ENCODE results near the gene SERPINB5. TPM values are rescaled to one million over a fixed set of nuclear protein-coding genes. Genes with fewer than 3 reads are reported as not detected.
"Not testable (repeated sequence)": the region's sequence is repeated elsewhere in the genome, so short reads cannot be mapped to it uniquely, and the experiment has no call there.

Gene SERPINB5
- total RNA-seq, 3 donors from 2014 or later = not detected

DNA sequence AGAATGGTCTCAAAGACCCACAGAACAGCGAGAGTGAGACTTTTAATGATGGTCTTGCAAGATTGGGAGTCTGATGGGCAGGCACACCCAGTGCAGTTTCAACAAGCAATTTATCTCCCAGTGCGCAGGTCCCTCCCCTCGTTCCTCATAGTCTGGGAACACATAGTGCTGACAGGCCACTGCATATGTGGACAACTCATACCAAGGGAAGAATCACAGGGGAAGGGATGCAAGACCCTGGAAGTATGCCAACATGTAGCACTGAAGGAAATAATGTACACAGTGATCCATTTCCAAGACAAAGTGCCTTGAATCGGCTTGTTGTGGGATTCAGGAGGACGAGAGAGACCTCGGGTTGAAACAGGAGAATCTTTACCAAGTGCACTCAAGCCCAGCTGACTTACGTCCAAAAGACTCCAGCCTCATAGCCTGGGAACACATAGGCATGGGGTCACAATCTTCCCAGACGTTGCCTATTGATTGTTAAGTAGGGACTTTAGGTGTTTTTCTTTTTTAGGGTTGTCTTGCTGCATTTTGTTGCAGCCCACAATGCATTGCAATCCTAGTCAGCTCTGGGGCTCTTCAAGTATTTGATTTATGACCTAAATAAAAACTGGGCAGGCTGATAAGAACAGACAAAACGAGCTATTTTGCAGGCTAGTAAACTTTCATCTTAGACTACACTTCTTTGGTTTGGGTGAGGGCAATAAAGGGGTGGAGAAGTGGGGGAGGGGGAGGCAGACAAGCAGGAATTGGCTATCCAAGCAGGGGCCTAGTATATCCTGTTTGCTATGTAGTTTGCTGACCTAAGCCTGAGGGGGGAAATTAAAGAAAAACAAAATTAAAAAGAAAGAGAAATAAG lies 24.7 kb upstream of the SERPINB5 start:
- no peaks in the 10 kb centered on the region for H3K9me3 Mint-ChIP-seq
- no peak overlapping the region for H3K4me3 Mint-ChIP-seq
- ATAC-seq = no peak
- H3K27me3 Mint-ChIP-seq (ENCODE audit: low read depth) = no peaks in the 10 kb centered on the region
- H3K36me3 Mint-ChIP-seq (ENCODE audit: insufficient read depth) = no peaks in the 10 kb centered on the region
- H3K4me1 Mint-ChIP-seq (ENCODE audit: low read depth) = no peaks in the 10 kb centered on the region
- DNase-seq = no peak

- not testable (repeated sequence) for H3K9me3 Mint-ChIP-seq; H3K4me3 Mint-ChIP-seq; H3K27me3 Mint-ChIP-seq (ENCODE audit: low read depth); ATAC-seq; H3K4me1 Mint-ChIP-seq (ENCODE audit: low read depth); H3K36me3 Mint-ChIP-seq (ENCODE audit: insufficient read depth); DNase-seq
Measured at GRCh38 chr18:63452751-63453150, 24.0 kb upstream of the SERPINB5 start.

- DNase-seq (no peak), ATAC-seq (no peak)
- no peaks in the 10 kb centered on the region for H3K4me1 Mint-ChIP-seq (ENCODE audit: low read depth)
- H3K36me3 Mint-ChIP-seq (ENCODE audit: insufficient read depth) = no peaks in the 10 kb centered on the region
- no peaks in the 10 kb centered on the region for H3K27me3 Mint-ChIP-seq (ENCODE audit: low read depth)
- no peak overlapping the region for H3K4me3 Mint-ChIP-seq
- no peaks in the 10 kb centered on the region for H3K9me3 Mint-ChIP-seq
Measured at GRCh38 chr18:63454497-63454896, 22.3 kb upstream of the SERPINB5 start.

- ATAC-seq (no peak), DNase-seq (no peak)
- Mint-ChIP-seq H3K27me3 (ENCODE audit: low read depth) (no peaks in the 10 kb centered on the region), H3K36me3 (ENCODE audit: insufficient read depth) (no peaks in the 10 kb centered on the region), H3K4me1 (ENCODE audit: low read depth) (no peaks in the 10 kb centered on the region), H3K9me3 (no peaks in the 10 kb centered on the region), H3K4me3 (no peak overlapping the region)
Measured at GRCh38 chr18:63457977-63458376, 18.8 kb upstream of the SERPINB5 start.

DNA sequence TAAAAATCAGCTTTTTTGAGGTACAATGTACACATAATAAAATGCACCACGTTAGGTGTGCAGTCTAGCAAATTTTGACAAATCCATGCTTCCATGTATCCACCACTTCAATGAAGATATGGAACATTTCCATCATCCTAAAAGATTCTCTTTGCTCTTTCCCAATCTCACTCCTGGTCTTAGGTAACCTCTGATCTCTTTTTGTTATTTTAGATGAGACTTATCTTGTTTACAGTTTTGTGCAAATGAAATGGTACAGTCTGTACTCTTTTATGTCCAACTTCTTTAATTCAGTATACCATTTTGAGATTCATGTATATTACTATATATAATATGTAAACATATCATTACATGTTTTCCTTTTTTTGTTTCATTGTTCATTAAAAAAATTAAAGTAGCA lies 16.3 kb upstream of the SERPINB5 start:
- Mint-ChIP-seq H3K4me3 (no peak overlapping the region), H3K27me3 (ENCODE audit: low read depth) (peaks cover 8% of the 10 kb centered on the region), H3K4me1 (ENCODE audit: low read depth) (no peaks in the 10 kb centered on the region), H3K36me3 (ENCODE audit: insufficient read depth) (no peaks in the 10 kb centered on the region), H3K9me3 (no peaks in the 10 kb centered on the region)
- DNase-seq (no peak), ATAC-seq (no peak)

DNA sequence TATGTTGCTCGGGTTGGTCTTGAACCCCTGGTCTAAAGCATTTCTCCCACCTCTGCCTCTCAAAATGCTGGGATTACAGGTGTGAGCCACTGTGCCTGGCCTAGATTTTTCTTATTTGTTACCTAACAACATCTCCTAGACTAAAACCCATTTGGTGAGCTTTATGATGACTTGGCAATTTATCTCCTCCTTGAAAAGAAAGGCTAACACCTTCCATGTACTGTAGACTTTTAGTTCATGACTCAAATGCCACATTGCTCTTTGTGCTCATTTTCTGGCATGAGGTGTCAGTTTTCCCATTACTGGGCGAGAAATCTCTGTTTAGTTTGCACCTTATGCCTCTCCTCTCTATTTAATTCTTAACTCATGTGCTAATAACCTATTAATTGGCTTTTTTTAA lies 12.3 kb upstream of the SERPINB5 start:
- Mint-ChIP-seq H3K4me3 (no peak overlapping the region), H3K27me3 (ENCODE audit: low read depth) (peaks cover 10% of the 10 kb centered on the region), H3K36me3 (ENCODE audit: insufficient read depth) (no peaks in the 10 kb centered on the region), H3K4me1 (ENCODE audit: low read depth) (no peaks in the 10 kb centered on the region), H3K9me3 (no peaks in the 10 kb centered on the region)
- DNase-seq (no peak), ATAC-seq (no peak)

DNA sequence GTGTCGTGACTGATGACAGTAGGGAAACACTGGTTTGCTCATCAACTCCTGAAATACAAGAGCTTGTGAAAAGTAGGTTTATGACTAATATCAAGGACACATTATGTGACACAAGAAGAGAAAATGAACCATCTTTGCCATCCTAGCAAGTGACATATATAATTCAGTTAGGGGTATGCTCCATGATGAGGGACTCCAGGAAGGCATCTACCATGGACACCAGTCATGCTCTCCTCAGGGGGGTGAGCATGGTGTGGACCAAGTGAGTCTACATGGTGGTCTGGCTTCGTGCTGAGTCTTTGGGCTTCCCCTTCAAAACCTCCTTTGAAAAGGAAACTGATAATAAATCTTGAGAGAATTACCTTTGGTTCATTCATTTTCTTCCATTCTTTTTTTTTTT lies 11.7 kb upstream of the SERPINB5 start:
- peaks cover 10% of the 10 kb centered on the region for H3K27me3 Mint-ChIP-seq (ENCODE audit: low read depth)
- H3K4me1 Mint-ChIP-seq (ENCODE audit: low read depth) = no peaks in the 10 kb centered on the region
- peak; percentile 58 to 69 for ATAC-seq
- H3K4me3 Mint-ChIP-seq = no peak overlapping the region
- H3K9me3 Mint-ChIP-seq = no peaks in the 10 kb centered on the region
- DNase-seq = no peak
- no peaks in the 10 kb centered on the region for H3K36me3 Mint-ChIP-seq (ENCODE audit: insufficient read depth)

DNA sequence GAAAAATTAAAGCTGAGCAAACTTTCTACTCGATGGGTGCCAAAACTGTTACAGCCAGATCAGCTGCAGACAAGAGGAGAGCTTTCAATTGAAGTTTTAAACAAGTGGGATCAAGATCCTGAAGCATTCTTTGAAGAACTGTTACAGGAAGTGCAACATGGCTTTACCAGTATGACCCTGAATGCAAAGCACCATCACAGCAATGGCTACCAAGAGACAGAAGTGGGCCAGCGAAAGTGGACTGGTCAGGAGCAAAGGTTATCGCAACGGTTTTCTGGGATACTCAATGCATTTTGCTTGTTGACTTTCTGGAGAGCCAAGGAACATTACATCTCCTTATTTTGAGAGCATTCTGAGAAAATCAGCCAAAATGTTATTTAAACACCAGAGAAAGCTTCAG lies 9.1 kb upstream of the SERPINB5 start:
- ATAC-seq (no peak), DNase-seq (no peak)
- Mint-ChIP-seq H3K4me1 (ENCODE audit: low read depth) (no peaks in the 10 kb centered on the region), H3K4me3 (no peak overlapping the region), H3K27me3 (ENCODE audit: low read depth) (peaks cover 12% of the 10 kb centered on the region), H3K9me3 (no peaks in the 10 kb centered on the region), H3K36me3 (ENCODE audit: insufficient read depth) (no peaks in the 10 kb centered on the region)

DNA sequence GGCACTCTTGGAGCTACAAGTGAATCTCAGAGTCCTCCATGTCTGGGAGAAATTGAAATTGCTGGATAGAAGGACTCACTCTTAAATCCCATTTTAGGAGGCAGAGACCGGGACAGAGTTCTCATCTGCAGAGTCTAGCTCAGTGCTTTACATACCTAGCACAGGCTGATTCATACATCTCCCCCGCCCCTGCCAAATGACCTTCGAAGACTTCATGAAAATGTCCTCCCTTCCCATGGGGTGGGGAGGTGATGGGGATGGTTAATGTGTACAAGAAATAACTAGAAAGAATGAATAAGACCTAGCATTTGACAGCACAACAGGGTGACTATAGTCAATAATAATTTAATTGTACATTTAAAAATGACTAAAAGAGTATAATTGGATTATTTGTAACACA lies 8.2 kb upstream of the SERPINB5 start:
- ATAC-seq (no peak), DNase-seq (no peak)
- no peaks in the 10 kb centered on the region for H3K4me1 Mint-ChIP-seq (ENCODE audit: low read depth)
- no peaks in the 10 kb centered on the region for H3K36me3 Mint-ChIP-seq (ENCODE audit: insufficient read depth)
- no peak overlapping the region for H3K4me3 Mint-ChIP-seq
- no peaks in the 10 kb centered on the region for H3K9me3 Mint-ChIP-seq
- peaks cover 12% of the 10 kb centered on the region for H3K27me3 Mint-ChIP-seq (ENCODE audit: low read depth)

DNA sequence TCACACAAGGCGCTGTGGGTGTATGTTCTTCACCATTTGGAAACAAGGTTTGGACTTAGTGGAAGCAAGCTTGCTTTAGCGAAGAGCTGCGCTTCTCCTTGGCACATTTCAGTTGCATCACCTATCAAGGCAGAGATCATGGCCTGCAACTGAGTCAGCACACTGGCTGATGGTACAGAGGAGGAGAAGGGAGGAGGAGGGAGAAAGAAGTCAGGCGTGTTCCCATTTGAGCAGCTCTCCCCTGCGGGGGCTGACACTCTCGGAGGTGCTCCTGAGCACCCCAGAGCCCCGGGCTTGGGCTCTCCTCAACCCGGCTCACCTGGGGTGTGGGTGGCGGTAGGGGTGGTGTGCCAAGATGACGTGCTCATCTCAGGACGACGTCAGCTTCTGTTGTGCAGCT lies 6.0 kb upstream of the SERPINB5 start:
- Mint-ChIP-seq H3K4me3 (no peak overlapping the region), H3K9me3 (no peaks in the 10 kb centered on the region), H3K36me3 (ENCODE audit: insufficient read depth) (no peaks in the 10 kb centered on the region), H3K4me1 (ENCODE audit: low read depth) (no peaks in the 10 kb centered on the region), H3K27me3 (ENCODE audit: low read depth) (peaks cover 3% of the 10 kb centered on the region)
- ATAC-seq (no peak), DNase-seq (no peak)

DNA sequence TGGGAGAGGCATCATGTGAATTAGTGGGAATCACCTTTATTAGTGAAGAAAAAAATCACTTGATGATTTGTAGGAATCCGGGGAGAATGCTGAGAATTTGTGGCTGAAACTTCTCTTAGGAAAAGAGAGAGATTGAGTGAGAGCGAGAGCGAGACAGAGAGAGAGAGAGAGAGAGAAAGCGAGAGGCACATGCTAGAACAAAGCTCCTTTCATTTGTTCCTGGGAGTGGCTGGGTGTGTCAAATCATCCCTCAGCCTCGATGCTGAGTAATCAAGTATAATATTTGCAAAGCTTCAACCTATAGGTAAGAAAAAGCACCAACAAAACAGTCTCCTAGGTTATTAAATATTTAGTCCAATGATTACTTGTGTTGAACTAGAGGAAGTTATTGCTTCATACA lies 4.4 kb upstream of the SERPINB5 start:
- Mint-ChIP-seq H3K4me1 (ENCODE audit: low read depth) (no peaks in the 10 kb centered on the region), H3K36me3 (ENCODE audit: insufficient read depth) (no peaks in the 10 kb centered on the region), H3K27me3 (ENCODE audit: low read depth) (peaks cover 3% of the 10 kb centered on the region), H3K4me3 (no peak overlapping the region), H3K9me3 (no peaks in the 10 kb centered on the region)
- DNase-seq (no peak), ATAC-seq (no peak)

- Mint-ChIP-seq H3K4me1 (ENCODE audit: low read depth) (no peaks in the 10 kb centered on the region), H3K9me3 (no peaks in the 10 kb centered on the region), H3K4me3 (no peak overlapping the region), H3K27me3 (ENCODE audit: low read depth) (peaks cover 9% of the 10 kb centered on the region), H3K36me3 (ENCODE audit: insufficient read depth) (no peaks in the 10 kb centered on the region)
- DNase-seq = no peak
- ATAC-seq = no peak
Measured at GRCh38 chr18:63477200-63477599, 442 bp downstream of the SERPINB5 start.

DNA sequence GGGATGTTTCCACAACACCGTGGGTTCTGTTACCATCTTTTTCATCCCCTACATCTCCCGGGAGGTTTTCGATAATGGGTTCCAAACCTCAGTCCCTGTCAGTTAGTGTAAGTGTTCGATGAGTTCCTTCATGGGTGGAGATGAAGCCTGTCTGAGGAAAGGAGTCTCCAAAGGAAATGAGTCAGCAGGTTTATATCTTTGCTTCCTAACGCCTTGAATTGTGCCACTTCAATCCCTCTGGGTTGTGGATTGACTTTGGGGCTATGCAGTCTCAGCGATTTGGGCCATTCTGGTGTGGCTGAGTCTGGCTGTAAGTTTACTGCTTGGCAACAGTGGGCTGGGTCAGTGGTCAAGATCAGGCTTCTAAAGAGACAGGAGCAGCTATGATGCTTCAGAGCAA lies 1.2 kb downstream of the SERPINB5 start:
- H3K27me3 Mint-ChIP-seq (ENCODE audit: low read depth) = peaks cover 7% of the 10 kb centered on the region
- H3K9me3 Mint-ChIP-seq = no peaks in the 10 kb centered on the region
- no peak overlapping the region for H3K4me3 Mint-ChIP-seq
- H3K4me1 Mint-ChIP-seq (ENCODE audit: low read depth) = no peaks in the 10 kb centered on the region
- ATAC-seq = no peak
- H3K36me3 Mint-ChIP-seq (ENCODE audit: insufficient read depth) = no peaks in the 10 kb centered on the region
- no peak for DNase-seq

DNA sequence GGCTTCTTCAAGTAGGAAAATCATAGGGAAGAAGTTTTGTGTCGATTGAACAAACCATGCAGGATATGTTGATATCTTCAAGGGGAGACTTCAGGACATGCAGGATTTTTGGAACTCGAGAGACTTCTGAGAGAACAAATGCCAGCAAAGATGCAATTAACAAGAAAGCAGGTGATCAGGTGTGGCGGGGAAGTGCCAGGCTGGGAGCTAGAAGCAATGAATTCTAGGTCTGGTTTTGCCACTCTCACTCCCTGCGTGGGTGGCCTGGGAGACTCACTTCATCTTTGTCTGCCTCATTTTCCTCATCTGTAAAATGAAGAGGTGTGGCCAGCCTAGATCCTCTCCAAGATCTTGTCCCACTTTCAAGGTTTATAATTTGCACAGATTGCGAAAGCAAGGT lies 3.1 kb downstream of the SERPINB5 start:
- Mint-ChIP-seq H3K9me3 (no peaks in the 10 kb centered on the region), H3K36me3 (ENCODE audit: insufficient read depth) (no peaks in the 10 kb centered on the region), H3K4me1 (ENCODE audit: low read depth) (no peaks in the 10 kb centered on the region), H3K27me3 (ENCODE audit: low read depth) (peaks cover 7% of the 10 kb centered on the region), H3K4me3 (no peak overlapping the region)
- DNase-seq (no peak), ATAC-seq (no peak)

GRCh38 chr18:63480476-63480875 lies 3.7 kb downstream of the SERPINB5 start:
- Mint-ChIP-seq H3K27me3 (ENCODE audit: low read depth) (peaks cover 7% of the 10 kb centered on the region), H3K4me1 (ENCODE audit: low read depth) (no peaks in the 10 kb centered on the region), H3K9me3 (no peaks in the 10 kb centered on the region), H3K4me3 (no peak overlapping the region), H3K36me3 (ENCODE audit: insufficient read depth) (no peaks in the 10 kb centered on the region)
- ATAC-seq = no peak
- DNase-seq = no peak
